Loucy (cell line): ENCODE data around the gene TTC39B.

ENCODE experiments used
- CTCF ChIP-seq: fragments of 200-600 bp; sonication (generic); conservative IDR thresholded peaks from 2 replicates; pipeline ENCODE4 v1.5.1; 2014; ENCODE audit warnings: mild to moderate bottlenecking, antibody characterized with exemption, low read length
- EZH2phosphoT487 ChIP-seq: fragments of 200-600 bp; IDR thresholded peaks from 2 replicates; pipeline ENCODE4 v1.6.1; 2018; ENCODE audit warnings: antibody characterized with exemption, mild to moderate bottlenecking, moderate library complexity, borderline replicate concordance

GRCh38 chr9:15187589-15187988, 119.4 kb downstream of the TTC39B start:
- TF ChIP-seq CTCF (no peak), EZH2phosphoT487 (no peak)
